Daoy (cell line): ENCODE results near the gene ZNF24. TPM values are rescaled to one million over a fixed set of nuclear protein-coding genes. Genes with fewer than 3 reads are reported as not detected.

Experiments
- DNase-seq: peaks from one replicate; pipeline ENCODE4 v3.0.0-alpha.2; 2015; ENCODE audit warnings: low read depth
- total RNA-seq: library from RNA; depleted of rRNA; stranded (reverse); fragments of >200 nt; shearing (Covaris generic); gene quantifications from 2 replicates; pipeline ENCODE4 v1.2.3, GENCODE V29; 2014

Gene ZNF24
- total RNA-seq, 1 experiment from 2014 or later, result 29.3 TPM

- DNase-seq, result peak; percentile 67
These were observed 11.0 kb upstream of the ZNF24 start for GRCh38 chr18:35355140-35355618.

- no peak for DNase-seq
These were observed 8.6 kb upstream of the ZNF24 start for GRCh38 chr18:35352778-35353177.

- DNase-seq, result no peak
These were observed 8.1 kb upstream of the ZNF24 start for GRCh38 chr18:35352283-35352682.

GRCh38 chr18:35348001-35348400 is 3.8 kb upstream of the ZNF24 start:
- DNase-seq, result no peak

GRCh38 chr18:35345950-35346349 is 1.7 kb upstream of the ZNF24 start:
- no peak for DNase-seq

- no peak for DNase-seq
These were observed 1.3 kb upstream of the ZNF24 start for GRCh38 chr18:35345460-35345921.

- no peak for DNase-seq
These were observed 678 bp upstream of the ZNF24 start for GRCh38 chr18:35344736-35345459.

- no peak for DNase-seq
These were observed 708 bp downstream of the ZNF24 start for GRCh38 chr18:35343488-35343935.

- no peak for DNase-seq
These were observed 6.9 kb downstream of the ZNF24 start for GRCh38 chr18:35337286-35337685.

- no peak for DNase-seq
These were observed 8.4 kb downstream of the ZNF24 start for GRCh38 chr18:35335866-35336265.

- no peak for DNase-seq
These were observed 9.4 kb downstream of the ZNF24 start for GRCh38 chr18:35334821-35335220.

GRCh38 chr18:35334212-35334611 is 10.0 kb downstream of the ZNF24 start:
- no peak for DNase-seq

- no peak for DNase-seq
These were observed 12.7 kb downstream of the ZNF24 start for GRCh38 chr18:35331367-35332087.

GRCh38 chr18:35328868-35329267 is 15.4 kb downstream of the ZNF24 start:
- DNase-seq, result no peak

- no peak for DNase-seq
These were observed 17.4 kb downstream of the ZNF24 start for GRCh38 chr18:35326695-35327387.

GRCh38 chr18:35324926-35325655 is 19.1 kb downstream of the ZNF24 start:
- DNase-seq, result no peak

- no peak for DNase-seq
These were observed 21.4 kb downstream of the ZNF24 start for GRCh38 chr18:35322486-35323458.

GRCh38 chr18:35311496-35311895 is 32.7 kb downstream of the ZNF24 start:
- no peak for DNase-seq

- DNase-seq, result no peak
These were observed 37.5 kb downstream of the ZNF24 start for GRCh38 chr18:35306588-35307250.

GRCh38 chr18:35303610-35304009 is 40.6 kb downstream of the ZNF24 start:
- no peak for DNase-seq
